Measurements from ENCODE around the gene CYP3A4.
"Not testable (repeated sequence)": the region's sequence is repeated elsewhere in the genome, so short reads cannot be mapped to it uniquely, and the experiment has no call there.

Gene CYP3A4

GRCh38 chr7:99793443-99793842, 9.5 kb upstream of the CYP3A4 start:
- FAIRE-seq (no peak), DNase-seq (ENCODE audit: insufficient read length, low spot score) (no peak)

GRCh38 chr7:99792967-99793366, 9.0 kb upstream of the CYP3A4 start:
- DNase-seq (ENCODE audit: insufficient read length, low spot score) (no peak), FAIRE-seq (no peak)

GRCh38 chr7:99791667-99792369, 7.8 kb upstream of the CYP3A4 start:
- no peak for DNase-seq (ENCODE audit: insufficient read length, low spot score)
- FAIRE-seq = no peak

GRCh38 chr7:99791021-99791420, 7.0 kb upstream of the CYP3A4 start:
- FAIRE-seq (no peak), DNase-seq (ENCODE audit: insufficient read length, low spot score) (no peak)

GRCh38 chr7:99790407-99790806, 6.4 kb upstream of the CYP3A4 start:
- no peak for DNase-seq (ENCODE audit: insufficient read length, low spot score)
- FAIRE-seq = no peak

- FAIRE-seq (no peak), DNase-seq (ENCODE audit: insufficient read length, low spot score) (no peak)
Measured at GRCh38 chr7:99789441-99790070, 5.6 kb upstream of the CYP3A4 start.

- FAIRE-seq = no peak
- no peak for DNase-seq (ENCODE audit: insufficient read length, low spot score)
Measured at GRCh38 chr7:99788554-99788953, 4.6 kb upstream of the CYP3A4 start.

GRCh38 chr7:99786726-99787335, 2.8 kb upstream of the CYP3A4 start:
- FAIRE-seq (no peak), DNase-seq (ENCODE audit: insufficient read length, low spot score) (no peak)

- not testable (repeated sequence) for FAIRE-seq; DNase-seq (ENCODE audit: insufficient read length, low spot score)
Measured at GRCh38 chr7:99785654-99786053, 1.7 kb upstream of the CYP3A4 start.

GRCh38 chr7:99782012-99782953, 1.7 kb downstream of the CYP3A4 start:
- no peak for FAIRE-seq

GRCh38 chr7:99780588-99780987, 3.4 kb downstream of the CYP3A4 start:
- DNase-seq (ENCODE audit: insufficient read length, low spot score) (no peak), FAIRE-seq (no peak)

More at GRCh38 chr7:99782012-99782953, 1.7 kb downstream of the CYP3A4 start:
- DNase-seq (ENCODE audit: insufficient read length, low spot score) = no peak

GRCh38 chr7:99779949-99780348, 4.0 kb downstream of the CYP3A4 start:
- FAIRE-seq (no peak), DNase-seq (ENCODE audit: insufficient read length, low spot score) (no peak)

GRCh38 chr7:99778880-99779279, 5.1 kb downstream of the CYP3A4 start:
- DNase-seq (ENCODE audit: insufficient read length, low spot score) (no peak), FAIRE-seq (no peak)

GRCh38 chr7:99773395-99773794, 10.6 kb downstream of the CYP3A4 start:
- DNase-seq (ENCODE audit: insufficient read length, low spot score); FAIRE-seq: not testable (repeated sequence)

GRCh38 chr7:99772565-99772964, 11.4 kb downstream of the CYP3A4 start:
- DNase-seq (ENCODE audit: insufficient read length, low spot score) (no peak), FAIRE-seq (no peak)

GRCh38 chr7:99769494-99769893, 14.5 kb downstream of the CYP3A4 start:
- DNase-seq (ENCODE audit: insufficient read length, low spot score); FAIRE-seq: not testable (repeated sequence)

- FAIRE-seq (no peak), DNase-seq (ENCODE audit: insufficient read length, low spot score) (no peak)
Measured at GRCh38 chr7:99768471-99768870, 15.5 kb downstream of the CYP3A4 start.

GRCh38 chr7:99767662-99768061, 16.3 kb downstream of the CYP3A4 start:
- FAIRE-seq (no peak), DNase-seq (ENCODE audit: insufficient read length, low spot score) (no peak)

- FAIRE-seq = no peak
- DNase-seq (ENCODE audit: insufficient read length, low spot score) = no peak
Measured at GRCh38 chr7:99766484-99767099, 17.4 kb downstream of the CYP3A4 start.

GRCh38 chr7:99764478-99764877, 19.5 kb downstream of the CYP3A4 start:
- no peak for FAIRE-seq
- no peak for DNase-seq (ENCODE audit: insufficient read length, low spot score)
